ENCODE results near the gene FBXW2.
A peak's percentile ranks its signal among the peaks of the same experiment; 100 is the strongest.

Gene FBXW2

DNA sequence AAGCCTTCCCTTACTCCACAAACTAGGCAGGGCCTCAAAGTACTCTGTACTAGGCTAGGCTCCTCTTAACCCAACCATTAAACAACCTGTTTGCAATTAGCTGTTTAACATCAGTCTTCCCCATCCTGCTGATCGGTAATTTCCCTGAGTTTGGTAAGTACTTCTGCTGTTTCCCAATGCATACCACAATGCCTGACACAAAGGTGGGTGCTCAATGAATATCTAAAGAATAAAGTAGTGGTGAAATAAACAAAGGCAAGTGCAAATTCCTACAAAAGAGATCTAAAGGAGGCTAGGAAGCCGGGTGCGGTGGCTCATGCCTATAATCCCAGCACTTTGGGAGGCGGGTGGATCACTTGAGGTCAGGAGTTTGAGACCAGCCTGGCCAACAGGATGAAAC lies 25.0 kb downstream of the FBXW2 start:
- no peak overlapping the region for H2AFZ ChIP-seq
- H3K4me2 ChIP-seq (ENCODE audit: low read length), result peak overlapping the region; percentile 49
- H3K79me2 ChIP-seq, result no peaks in the 10 kb centered on the region
- no peaks in the 10 kb centered on the region for H3K36me3 ChIP-seq (ENCODE audit: control insufficient read depth, insufficient read depth, low read length)
- H3K9me3 ChIP-seq (ENCODE audit: control insufficient read depth, low read length), result no peaks in the 10 kb centered on the region
- no peak overlapping the region for H3K4me3 ChIP-seq (ENCODE audit: low read depth, low read length)
- no peak overlapping the region for H3K9ac ChIP-seq
- peaks cover 9% of the 10 kb centered on the region for H3K4me1 ChIP-seq
- TF ChIP-seq, protein P1, sequence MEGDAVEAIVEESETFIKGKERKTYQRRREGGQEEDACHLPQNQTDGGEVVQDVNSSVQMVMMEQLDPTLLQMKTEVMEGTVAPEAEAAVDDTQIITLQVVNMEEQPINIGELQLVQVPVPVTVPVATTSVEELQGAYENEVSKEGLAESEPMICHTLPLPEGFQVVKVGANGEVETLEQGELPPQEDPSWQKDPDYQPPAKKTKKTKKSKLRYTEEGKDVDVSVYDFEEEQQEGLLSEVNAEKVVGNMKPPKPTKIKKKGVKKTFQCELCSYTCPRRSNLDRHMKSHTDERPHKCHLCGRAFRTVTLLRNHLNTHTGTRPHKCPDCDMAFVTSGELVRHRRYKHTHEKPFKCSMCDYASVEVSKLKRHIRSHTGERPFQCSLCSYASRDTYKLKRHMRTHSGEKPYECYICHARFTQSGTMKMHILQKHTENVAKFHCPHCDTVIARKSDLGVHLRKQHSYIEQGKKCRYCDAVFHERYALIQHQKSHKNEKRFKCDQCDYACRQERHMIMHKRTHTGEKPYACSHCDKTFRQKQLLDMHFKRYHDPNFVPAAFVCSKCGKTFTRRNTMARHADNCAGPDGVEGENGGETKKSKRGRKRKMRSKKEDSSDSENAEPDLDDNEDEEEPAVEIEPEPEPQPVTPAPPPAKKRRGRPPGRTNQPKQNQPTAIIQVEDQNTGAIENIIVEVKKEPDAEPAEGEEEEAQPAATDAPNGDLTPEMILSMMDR (IDR thresholded peaks at IDR 0.05), result no peak
- H3K27ac ChIP-seq, result no peak overlapping the region
- H3K27me3 ChIP-seq (ENCODE audit: control insufficient read depth, insufficient read depth, low read length), result no peaks in the 10 kb centered on the region

DNA sequence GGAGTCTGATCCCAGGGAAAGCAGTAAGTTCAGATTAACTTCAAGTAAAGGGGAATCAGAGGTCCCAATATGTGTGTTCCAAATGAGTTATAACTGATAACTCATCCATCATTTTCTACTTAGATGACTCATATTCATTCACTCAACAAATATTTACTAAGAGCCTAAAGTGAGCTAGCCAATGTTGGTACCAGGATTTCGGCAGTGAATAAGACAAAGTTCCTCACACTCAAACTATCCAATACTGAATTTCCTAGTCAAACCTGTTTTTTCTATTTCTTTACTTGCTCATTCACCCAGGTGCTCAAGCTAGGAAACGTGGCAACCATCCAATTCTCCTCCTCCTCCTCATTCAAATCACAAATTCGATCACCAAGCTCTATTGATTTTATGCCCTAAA lies 25.8 kb downstream of the FBXW2 start:
- Histone ChIP-seq H3K27ac (no peak overlapping the region), H3K36me3 (ENCODE audit: control insufficient read depth, insufficient read depth, low read length) (no peaks in the 10 kb centered on the region)
- TF ChIP-seq, protein P1 (IDR thresholded peaks at IDR 0.05), result no peak

DNA sequence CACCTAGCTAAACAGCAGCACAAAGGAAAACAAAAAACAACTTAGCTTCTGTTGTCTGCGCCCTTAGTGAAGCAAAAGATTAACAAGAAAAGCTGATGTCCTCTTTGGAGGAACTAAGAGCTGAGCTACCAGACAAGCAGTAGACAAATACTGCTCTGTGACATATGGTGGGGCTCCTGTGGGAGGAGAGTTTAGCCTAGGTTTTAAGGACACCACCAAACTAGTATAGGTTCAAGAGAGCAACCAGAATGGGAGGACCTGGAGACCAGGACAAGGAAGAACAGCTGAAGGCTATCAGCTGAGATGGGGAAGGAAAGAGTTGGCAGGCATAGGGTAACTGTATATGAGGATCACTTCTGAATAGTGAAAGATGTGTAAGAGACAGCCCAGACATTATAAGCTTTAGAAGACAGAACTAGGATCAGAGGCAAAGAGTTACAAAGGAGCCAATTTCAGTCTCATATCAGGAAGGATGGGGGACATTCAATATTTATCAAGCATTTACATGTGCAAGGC lies 27.2 kb downstream of the FBXW2 start:
- Histone ChIP-seq H3K27me3 (ENCODE audit: control insufficient read depth, insufficient read depth, low read length) (no peaks in the 10 kb centered on the region), H3K9me3 (ENCODE audit: control insufficient read depth, low read length) (no peaks in the 10 kb centered on the region), H3K4me2 (ENCODE audit: low read length) (no peak overlapping the region), H3K9ac (no peak overlapping the region), H3K36me3 (ENCODE audit: control insufficient read depth, insufficient read depth, low read length) (no peaks in the 10 kb centered on the region), H3K4me1 (peaks cover 9% of the 10 kb centered on the region), H3K27ac (no peak overlapping the region), H2AFZ (no peak overlapping the region), H3K79me2 (no peaks in the 10 kb centered on the region), H3K4me3 (ENCODE audit: low read depth, low read length) (no peak overlapping the region)
- TF ChIP-seq, protein P1 (IDR thresholded peaks at IDR 0.05), result no peak

More for the DNA sequence above, 25.8 kb downstream of the FBXW2 start:
- Histone ChIP-seq H3K4me3 (ENCODE audit: low read depth, low read length) (no peak overlapping the region), H2AFZ (no peak overlapping the region), H3K79me2 (no peaks in the 10 kb centered on the region), H3K4me2 (ENCODE audit: low read length) (peak overlapping the region; percentile 49), H3K9ac (no peak overlapping the region), H3K27me3 (ENCODE audit: control insufficient read depth, insufficient read depth, low read length) (no peaks in the 10 kb centered on the region), H3K9me3 (ENCODE audit: control insufficient read depth, low read length) (no peaks in the 10 kb centered on the region), H3K4me1 (peaks cover 9% of the 10 kb centered on the region)

DNA sequence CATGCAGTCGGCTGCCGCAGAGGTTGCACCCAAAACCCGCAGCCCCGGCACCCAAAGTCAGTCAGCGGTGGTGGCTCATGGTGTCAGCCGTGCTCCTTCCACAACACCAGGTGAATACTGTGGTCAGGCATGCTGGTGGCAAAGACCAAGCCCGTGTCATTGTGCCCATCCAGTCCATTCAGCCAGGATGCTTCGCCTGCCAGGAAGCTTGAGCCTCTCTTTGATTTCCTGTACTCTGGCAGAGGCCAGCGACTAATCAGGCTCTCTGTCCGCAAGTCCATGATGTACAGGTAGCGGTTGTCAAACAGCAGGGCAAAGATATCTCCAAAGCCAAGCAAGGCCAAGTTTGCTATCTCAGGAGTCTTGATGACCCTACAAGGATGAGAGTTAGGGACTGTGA lies 28.7 kb downstream of the FBXW2 start:
- no peak overlapping the region for H2AFZ ChIP-seq
- TF ChIP-seq, protein P1 (IDR thresholded peaks at IDR 0.05), result no peak
- H3K4me1 ChIP-seq, result peaks cover 9% of the 10 kb centered on the region
- H3K9ac ChIP-seq, result no peak overlapping the region
- no peak overlapping the region for H3K27ac ChIP-seq
- H3K9me3 ChIP-seq (ENCODE audit: control insufficient read depth, low read length), result no peaks in the 10 kb centered on the region
- no peak overlapping the region for H3K4me3 ChIP-seq (ENCODE audit: low read depth, low read length)
- H3K4me2 ChIP-seq (ENCODE audit: low read length), result no peak overlapping the region
- no peaks in the 10 kb centered on the region for H3K27me3 ChIP-seq (ENCODE audit: control insufficient read depth, insufficient read depth, low read length)
- no peaks in the 10 kb centered on the region for H3K79me2 ChIP-seq
- no peaks in the 10 kb centered on the region for H3K36me3 ChIP-seq (ENCODE audit: control insufficient read depth, insufficient read depth, low read length)

DNA sequence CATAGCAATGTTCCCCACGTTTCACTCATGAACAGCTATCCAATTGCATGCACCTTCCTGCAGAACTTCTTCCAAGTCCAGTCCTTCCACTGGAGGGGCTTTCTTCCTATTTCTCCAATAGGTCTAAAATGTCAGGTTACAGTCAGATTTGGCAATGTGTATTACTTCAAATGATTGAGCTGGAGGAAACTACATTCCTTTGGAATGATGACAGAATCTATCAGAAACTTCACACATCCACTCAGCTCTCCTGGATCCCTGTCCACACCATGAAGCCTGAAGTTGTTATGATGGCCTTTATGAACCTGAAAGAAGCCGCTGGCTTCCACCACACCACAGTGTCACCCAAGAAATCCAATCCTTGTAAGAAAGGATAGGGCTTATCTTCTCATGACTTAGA lies 32.2 kb downstream of the FBXW2 start:
- no peaks in the 10 kb centered on the region for H3K36me3 ChIP-seq (ENCODE audit: control insufficient read depth, insufficient read depth, low read length)
- no peaks in the 10 kb centered on the region for H3K79me2 ChIP-seq
- no peaks in the 10 kb centered on the region for H3K4me1 ChIP-seq
- H2AFZ ChIP-seq, result no peak overlapping the region
- H3K27ac ChIP-seq, result no peak overlapping the region
- no peaks in the 10 kb centered on the region for H3K9me3 ChIP-seq (ENCODE audit: control insufficient read depth, low read length)
- no peak overlapping the region for H3K4me3 ChIP-seq (ENCODE audit: low read depth, low read length)
- H3K27me3 ChIP-seq (ENCODE audit: control insufficient read depth, insufficient read depth, low read length), result no peaks in the 10 kb centered on the region
- H3K9ac ChIP-seq, result no peak overlapping the region
- H3K4me2 ChIP-seq (ENCODE audit: low read length), result no peak overlapping the region
- TF ChIP-seq, protein P1 (IDR thresholded peaks at IDR 0.05), result no peak

All from parathyroid adenoma (tissue), 2 donors.